RPMI8226 (cell line): Measurements from ENCODE around the gene DPH1.

Experiments
- DNase-seq: peaks from one replicate; pipeline ENCODE4 v3.0.0-alpha.2; 2015

The DPH1 gene

GRCh38 chr17:2050300-2051060 is 20.5 kb downstream of the DPH1 start:
- DNase-seq = peak; percentile 62

GRCh38 chr17:2051061-2051932 is 21.3 kb downstream of the DPH1 start:
- DNase-seq = no peak

GRCh38 chr17:2051933-2052559 is 22.1 kb downstream of the DPH1 start:
- DNase-seq = no peak

DNA sequence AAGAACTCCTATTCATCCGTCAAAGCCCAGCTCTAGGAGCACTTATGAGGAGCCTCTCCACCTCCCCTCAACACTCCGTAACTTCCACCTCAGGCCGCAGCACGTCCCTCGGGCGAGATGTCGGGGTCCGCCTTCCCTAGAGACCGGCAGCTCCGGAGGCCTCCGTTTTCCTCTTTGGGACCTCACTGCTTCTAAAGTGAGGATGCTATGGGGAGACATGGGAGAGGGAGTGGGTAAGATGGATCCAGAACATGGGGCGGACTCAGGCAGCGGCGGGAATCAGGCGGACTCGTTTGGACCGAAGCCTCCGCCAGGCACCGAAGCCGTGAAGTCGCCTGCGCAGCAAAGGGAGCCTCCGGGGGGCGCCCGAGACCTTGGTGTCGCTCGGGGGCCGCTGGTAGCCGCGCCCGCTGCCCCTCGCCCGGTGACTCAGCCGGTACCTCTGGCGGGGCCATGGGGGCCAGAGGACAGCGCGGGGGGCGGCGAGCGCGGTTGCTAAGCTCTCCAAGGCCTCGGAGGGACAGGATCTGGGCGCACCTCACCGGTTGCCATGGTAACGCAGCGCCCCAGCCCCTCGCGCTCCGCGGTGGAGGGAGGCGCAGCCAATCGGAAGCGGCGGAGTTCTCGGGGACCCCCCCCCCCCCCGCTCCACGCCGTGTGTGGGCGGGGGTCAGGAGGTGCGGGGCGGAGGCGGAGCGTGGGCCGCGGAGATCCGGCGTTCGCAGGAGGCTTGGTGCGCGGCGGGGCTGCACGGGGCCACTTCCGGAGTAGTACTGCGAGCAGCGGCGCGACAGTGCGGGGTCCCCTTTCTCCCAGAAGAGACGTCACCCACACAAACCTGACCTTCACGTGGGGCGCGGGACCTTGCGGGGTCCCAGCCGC is 23.7 kb downstream of the DPH1 start:
- DNase-seq = peak; percentile 60

- no peak for DNase-seq
Measured at GRCh38 chr17:2054262-2054511, 24.2 kb downstream of the DPH1 start.

DNA sequence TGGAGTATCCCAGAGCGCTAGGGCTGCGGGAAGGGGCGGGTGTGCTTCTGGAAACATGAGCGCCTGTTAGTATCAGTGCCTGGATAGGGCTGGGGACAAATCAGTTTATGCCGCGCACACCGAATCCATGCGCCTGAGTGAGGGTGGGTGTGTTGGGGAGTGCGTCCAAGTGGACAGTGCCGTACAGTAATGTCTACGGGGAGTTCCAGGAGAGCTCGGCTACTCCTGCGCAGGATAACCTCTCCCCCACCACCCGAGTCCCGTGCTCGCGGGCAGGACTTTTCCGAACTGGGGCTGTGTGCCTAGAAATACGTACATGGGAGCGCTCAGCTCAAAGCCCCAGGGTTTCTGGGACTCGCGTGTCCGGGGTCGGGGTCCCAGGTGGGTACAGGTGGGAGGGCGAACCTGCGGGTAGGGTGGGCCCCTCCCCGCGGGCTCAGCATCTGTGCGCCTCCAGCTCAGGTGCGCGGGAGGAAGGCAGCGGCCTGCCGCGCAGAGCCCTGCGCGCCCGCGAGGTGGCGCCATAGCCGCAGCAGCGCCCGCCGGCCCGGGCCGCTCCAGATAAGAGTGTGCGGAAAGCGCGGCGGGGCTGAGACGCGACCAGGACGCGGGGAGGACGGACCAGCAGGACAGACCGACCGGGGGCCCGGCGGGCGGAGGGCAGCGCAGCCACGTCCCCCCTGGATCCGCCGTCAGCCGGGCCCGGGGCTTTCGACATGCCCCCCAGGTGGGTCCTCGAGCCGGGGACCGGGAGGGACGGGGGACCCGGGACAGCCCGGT is 24.7 kb downstream of the DPH1 start, which contains the start of gene HIC1:
Gene HIC1 (plus strand): TSS at position 592 of the 780 bp plus-strand sequence. CDS start 1,588 bp downstream, outside the sequence.
- peak; percentile 79 for DNase-seq

DNA sequence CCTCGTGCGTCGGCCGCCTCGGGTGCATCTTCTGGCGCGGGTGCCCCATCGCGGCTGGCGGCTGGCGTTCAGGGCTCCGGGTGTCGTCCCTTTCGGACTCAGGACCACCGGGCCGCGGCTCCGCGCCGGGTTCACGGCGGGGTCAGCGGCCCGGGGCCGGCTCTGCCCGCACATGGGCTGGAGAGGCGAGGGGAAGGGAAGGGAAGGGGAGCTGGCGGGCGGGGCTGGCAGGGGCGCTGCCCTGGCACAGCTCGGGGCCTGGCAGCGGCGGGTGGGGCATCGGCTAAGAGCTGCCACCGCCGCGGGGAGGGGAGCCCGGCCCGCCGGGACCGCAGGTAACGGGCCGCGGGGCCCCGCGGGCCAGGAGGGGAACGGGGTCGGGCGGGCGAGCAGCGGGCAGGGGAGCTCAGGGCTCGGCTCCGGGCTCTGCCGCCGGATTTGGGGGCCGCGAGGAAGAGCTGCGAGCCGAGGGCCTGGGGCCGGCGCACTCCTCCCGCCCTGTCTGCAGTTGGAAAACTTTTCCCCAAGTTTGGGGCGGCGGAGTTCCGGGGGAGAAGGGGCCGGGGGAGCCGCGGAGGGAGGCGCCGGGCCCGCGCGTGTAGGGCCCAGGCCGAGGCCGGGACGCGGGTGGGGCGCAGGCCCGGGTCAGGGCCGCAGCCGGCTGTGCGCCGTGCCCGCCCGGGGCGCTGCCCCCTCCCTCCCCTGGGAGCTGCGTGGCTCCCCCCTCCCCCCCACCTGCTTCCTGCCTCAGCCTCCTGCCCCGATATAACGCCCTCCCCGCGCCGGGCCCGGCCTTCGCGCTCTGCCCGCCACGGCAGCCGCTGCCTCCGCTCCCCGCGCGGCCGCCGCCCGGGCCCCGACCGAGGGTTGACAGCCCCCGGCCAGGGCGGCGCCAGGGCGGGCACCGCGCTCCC is 25.6 kb downstream of the DPH1 start:
- no peak for DNase-seq

GRCh38 chr17:2056206-2057174 is 26.5 kb downstream of the DPH1 start:
- DNase-seq = no peak

DNA sequence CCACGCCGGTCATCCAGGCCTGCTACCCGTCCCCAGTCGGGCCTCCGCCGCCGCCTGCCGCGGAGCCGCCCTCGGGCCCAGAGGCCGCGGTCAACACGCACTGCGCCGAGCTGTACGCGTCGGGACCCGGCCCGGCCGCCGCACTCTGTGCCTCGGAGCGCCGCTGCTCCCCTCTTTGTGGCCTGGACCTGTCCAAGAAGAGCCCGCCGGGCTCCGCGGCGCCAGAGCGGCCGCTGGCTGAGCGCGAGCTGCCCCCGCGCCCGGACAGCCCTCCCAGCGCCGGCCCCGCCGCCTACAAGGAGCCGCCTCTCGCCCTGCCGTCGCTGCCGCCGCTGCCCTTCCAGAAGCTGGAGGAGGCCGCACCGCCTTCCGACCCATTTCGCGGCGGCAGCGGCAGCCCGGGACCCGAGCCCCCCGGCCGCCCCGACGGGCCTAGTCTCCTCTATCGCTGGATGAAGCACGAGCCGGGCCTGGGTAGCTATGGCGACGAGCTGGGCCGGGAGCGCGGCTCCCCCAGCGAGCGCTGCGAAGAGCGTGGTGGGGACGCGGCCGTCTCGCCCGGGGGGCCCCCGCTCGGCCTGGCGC is 27.3 kb downstream of the DPH1 start:
- no peak for DNase-seq

GRCh38 chr17:2057760-2058585 is 28.0 kb downstream of the DPH1 start:
- no peak for DNase-seq

DNA sequence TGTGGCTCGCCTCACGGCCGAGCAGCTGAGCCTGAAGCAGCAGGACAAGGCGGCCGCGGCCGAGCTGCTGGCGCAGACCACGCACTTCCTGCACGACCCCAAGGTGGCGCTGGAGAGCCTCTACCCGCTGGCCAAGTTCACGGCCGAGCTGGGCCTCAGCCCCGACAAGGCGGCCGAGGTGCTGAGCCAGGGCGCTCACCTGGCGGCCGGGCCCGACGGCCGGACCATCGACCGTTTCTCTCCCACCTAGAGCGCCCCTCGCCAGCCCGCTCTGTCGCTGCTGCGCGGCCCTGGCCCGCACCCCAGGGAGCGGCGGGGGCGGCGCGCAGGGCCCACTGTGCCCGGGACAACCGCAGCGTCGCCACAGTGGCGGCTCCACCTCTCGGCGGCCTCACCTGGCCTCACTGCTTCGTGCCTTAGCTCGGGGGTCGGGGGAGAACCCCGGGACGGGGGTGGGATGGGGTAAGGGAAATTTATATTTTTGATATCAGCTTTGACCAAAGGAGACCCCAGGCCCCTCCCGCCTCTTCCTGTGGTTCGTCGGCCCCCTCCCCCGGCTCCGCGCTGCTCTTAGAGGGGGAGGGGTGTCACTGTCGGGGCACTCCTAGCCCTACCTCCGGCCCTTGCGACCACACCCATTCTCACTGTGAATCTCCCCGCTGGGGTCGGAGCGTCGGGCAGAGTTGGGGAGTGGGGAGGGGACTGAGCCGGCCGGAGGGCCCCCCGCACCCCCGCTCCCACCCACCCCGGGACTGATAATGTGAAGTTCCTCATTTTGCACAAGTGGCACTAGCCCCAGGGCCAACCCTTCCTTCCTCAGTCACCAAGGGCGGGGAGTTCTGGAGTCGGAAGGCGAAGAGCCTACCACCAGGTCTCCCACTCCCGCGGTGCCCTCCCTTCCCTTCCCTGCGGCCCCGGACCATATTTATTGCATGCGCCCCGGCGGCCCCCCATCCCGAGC is 28.9 kb downstream of the DPH1 start:
- DNase-seq = no peak

DNA sequence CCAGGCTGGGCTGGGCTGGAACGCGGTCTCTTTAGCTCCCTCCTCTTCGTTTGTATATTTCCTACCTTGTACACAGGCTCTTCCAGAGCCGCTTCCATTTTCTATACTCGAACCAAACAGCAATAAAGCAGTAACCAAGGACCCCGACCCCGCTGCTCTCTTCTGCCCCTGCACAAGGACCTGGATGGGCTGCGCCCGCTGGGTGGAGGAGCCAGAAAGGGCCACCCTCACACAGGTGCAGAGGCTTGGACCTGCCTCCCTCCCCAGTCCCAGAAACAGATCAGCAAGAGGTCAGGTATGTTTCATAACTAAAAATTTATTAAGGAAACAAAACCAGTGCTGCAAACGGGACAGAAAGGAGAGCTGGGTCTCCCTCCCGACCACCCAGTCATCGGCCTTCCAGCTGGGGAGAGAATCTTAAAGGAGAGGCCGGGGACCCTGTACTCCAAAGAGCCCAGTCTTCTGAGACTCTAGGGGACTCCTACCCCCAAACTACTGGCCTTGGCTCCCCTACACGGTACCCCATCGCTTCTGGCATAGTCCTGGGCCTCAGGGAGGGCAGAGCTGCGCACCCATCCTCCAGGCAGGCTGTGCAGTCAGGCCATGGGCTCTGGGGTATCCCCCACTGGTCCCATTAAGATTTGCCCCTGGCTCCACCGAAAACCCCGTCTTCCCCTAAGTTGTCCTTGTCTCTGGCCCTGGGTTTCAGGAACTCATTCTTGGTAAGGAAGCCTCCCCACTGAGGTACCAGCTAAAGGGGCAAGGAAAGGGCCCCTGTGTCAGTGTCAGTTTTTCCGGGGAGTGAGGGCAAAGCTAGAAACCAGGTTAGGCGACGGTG is 29.8 kb downstream of the DPH1 start:
- no peak for DNase-seq

GRCh38 chr17:2060385-2060658 is 30.4 kb downstream of the DPH1 start:
- DNase-seq = no peak

DNA sequence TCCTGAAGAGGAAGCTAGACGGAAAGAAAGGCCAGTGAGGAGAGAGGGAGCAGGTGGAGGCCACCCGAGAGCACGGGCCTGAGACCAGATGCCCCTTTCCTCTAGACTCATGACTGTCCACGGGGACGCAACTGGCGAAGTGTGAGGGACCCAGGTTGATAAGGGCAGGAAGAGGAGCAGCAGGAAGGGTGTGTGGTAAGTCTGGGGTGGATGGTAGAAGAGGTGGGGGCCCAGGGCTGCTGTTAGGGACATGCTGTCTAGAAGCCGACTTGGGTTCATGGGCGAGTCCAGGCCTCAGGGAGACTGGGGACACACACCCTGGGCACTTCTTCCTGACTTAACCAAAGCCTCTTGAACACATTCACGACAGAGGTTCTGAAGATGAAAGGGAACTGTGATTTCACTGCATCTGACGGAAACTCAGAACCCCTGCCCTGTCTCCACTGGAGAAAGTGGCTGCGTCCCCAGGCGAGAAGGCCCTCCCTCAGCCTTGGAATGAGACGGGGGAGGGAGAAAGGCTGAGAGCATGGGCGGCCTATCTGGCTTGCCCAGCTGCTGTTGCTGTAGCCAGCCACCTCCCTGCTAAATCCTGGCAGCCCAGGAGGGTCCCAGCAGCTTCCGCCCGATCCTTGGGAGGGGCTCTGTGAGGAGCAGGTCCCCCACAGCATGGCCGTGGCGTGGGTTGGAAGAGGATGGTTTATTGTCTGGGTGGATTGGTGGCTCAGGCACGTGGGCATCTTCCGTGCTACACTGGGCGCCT is 30.9 kb downstream of the DPH1 start:
- DNase-seq = no peak

DNA sequence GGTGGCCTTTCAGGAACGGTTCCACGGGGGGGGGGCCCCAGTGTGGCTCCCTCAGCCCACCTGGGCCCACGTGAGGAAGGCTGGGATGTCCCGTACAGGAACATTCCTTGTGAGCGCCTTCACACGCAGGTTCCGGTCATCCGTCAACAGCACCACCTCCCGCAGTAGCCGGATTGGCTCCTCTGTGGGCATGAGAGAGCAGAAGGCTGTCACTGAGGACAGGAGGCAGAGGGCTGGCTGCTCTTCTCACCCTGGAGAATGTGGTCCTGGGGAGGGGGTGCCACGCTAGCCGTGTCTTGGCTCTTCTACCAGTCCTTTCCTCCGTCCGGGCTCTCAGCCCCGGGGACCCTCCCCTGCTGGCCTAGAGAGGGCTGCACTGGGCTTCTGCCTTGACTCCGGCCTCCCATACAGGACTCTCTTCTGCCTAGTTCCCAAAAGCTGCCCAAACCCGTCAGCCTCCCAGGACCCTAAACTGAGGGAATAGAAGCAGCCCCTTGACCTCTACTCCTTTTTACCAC is 31.5 kb downstream of the DPH1 start:
- DNase-seq = no peak
